IMR-90 (cell line): ENCODE data around the gene ZNF580. TPM values are rescaled to one million over a fixed set of nuclear protein-coding genes. Genes with fewer than 3 reads are reported as not detected.
A peak's percentile ranks its signal among the peaks of the same experiment; 100 is the strongest.

Experiments used
- ATAC-seq: fragments of 200-7000 bp; cut with Tn5 transposase; 2 replicates; pipeline ENCODE4 v1.9.1; 2020; ENCODE audit warnings: low read depth, mild to moderate bottlenecking, moderate library complexity
- BruUV-seq: library from RNA; stranded (reverse); fragments of 400-500 nt; replicated peaks from 2 replicates; lab custom pipeline; 2021; lab: Mats Ljungman, UMichigan
- CTCF ChIA-PET: fragments of 300-600 bp; formaldehyde crosslinking; extraction: SDS; loops from one replicate; lab custom pipeline; 2021; ENCODE audit warnings: antibody characterized with exemption; lab: Yijun Ruan, JAX
- POLR2A ChIA-PET: fragments of 300-600 bp; sonication (Branson Sonifier 250); formaldehyde crosslinking; loops from one replicate; lab custom pipeline; 2022; ENCODE audit warnings: antibody characterized with exemption; ENCODE audit not compliant: unreplicated experiment; lab: Charles Lee
- DNase-seq: peaks from one replicate; pipeline ENCODE4 v3.0.0; 2013
- H2AFZ ChIP-seq: replicated peaks from 2 replicates; pipeline ENCODE3; 2013; ENCODE audit warnings: low read length, mild to moderate bottlenecking; ENCODE audit not compliant: poor library complexity
- H2AK5ac ChIP-seq: 2 replicates; pipeline ENCODE4 v1.6.1; 2013; ENCODE audit warnings: low read depth, low read length, inconsistent platforms
- H2AK9ac ChIP-seq: replicated peaks from 2 replicates; pipeline ENCODE3; 2013; ENCODE audit warnings: mild to moderate bottlenecking, low read depth, low read length, moderate library complexity; ENCODE audit not compliant: poor library complexity
- H2BK120ac ChIP-seq: 2 replicates; pipeline ENCODE4 v1.6.1; 2013; ENCODE audit warnings: low read depth, low read length, inconsistent platforms
- H2BK15ac ChIP-seq: 3 replicates; pipeline ENCODE4 v1.6.1; 2013; ENCODE audit warnings: low read depth, low read length, inconsistent platforms
- H2BK20ac ChIP-seq: 2 replicates; pipeline ENCODE4 v1.6.1; 2013; ENCODE audit warnings: low read depth, mild to moderate bottlenecking, inconsistent platforms, low read length, moderate library complexity
- H2BK5ac ChIP-seq: 2 replicates; pipeline ENCODE4 v1.6.1; 2013; ENCODE audit warnings: mild to moderate bottlenecking, low read depth, low read length, inconsistent platforms; ENCODE audit not compliant: poor library complexity, severe bottlenecking
- H3K14ac ChIP-seq: replicated peaks from 2 replicates; pipeline ENCODE4 v1.6.1; 2013; ENCODE audit warnings: low read depth, low read length, inconsistent platforms
- H3K18ac ChIP-seq: 2 replicates; pipeline ENCODE4 v1.6.1; 2013; ENCODE audit warnings: low read depth, low read length, control low read depth
- H3K23ac ChIP-seq: 2 replicates; pipeline ENCODE4 v1.6.1; 2013; ENCODE audit warnings: low read depth, low read length, inconsistent platforms
- H3K27ac ChIP-seq: 2 replicates; pipeline ENCODE4 v1.5.1; 2013; ENCODE audit warnings: mild to moderate bottlenecking, control low read depth, low read length; ENCODE audit not compliant: insufficient read depth
- H3K27me3 ChIP-seq: 2 replicates; pipeline ENCODE4 v1.6.1; 2013; ENCODE audit warnings: low read length; ENCODE audit not compliant: control insufficient read depth, insufficient read depth
- H3K36me3 ChIP-seq: 2 replicates; pipeline ENCODE4 v1.6.1; 2013; ENCODE audit warnings: low read length, mixed read lengths; ENCODE audit not compliant: control insufficient read depth, insufficient read depth
- H3K4ac ChIP-seq: 2 replicates; pipeline ENCODE4 v1.6.1; 2013; ENCODE audit warnings: low read depth, low read length, inconsistent platforms
- H3K4me1 ChIP-seq: 2 replicates; pipeline ENCODE4 v1.6.1; 2013; ENCODE audit warnings: low read length, mixed read lengths; ENCODE audit not compliant: control insufficient read depth, insufficient read depth
- H3K4me2 ChIP-seq: 2 replicates; pipeline ENCODE4 v1.6.1; 2013; ENCODE audit warnings: low read depth, mild to moderate bottlenecking, control low read depth, low read length, moderate library complexity
- H3K4me3 ChIP-seq: 2 replicates; pipeline ENCODE4 v1.5.1; 2013; ENCODE audit warnings: low read depth, mild to moderate bottlenecking, control low read depth, low read length, moderate library complexity; ENCODE audit not compliant: insufficient read depth
- H3K56ac ChIP-seq: 2 replicates; pipeline ENCODE4 v1.6.1; 2013; ENCODE audit warnings: low read length, inconsistent platforms; ENCODE audit not compliant: insufficient read depth; ENCODE audit errors: extremely low read depth
- H3K79me1 ChIP-seq, 2 experiments: 2 replicates each; pipeline ENCODE4 v1.6.1; 2013; ENCODE audit warnings: low read length in 2 of 2, inconsistent platforms in 1 of 2, low read depth in 1 of 2
- H3K9ac ChIP-seq: 2 replicates; pipeline ENCODE4 v1.6.1; 2013; ENCODE audit warnings: low read depth, low read length, control low read depth
- H3K9me1 ChIP-seq: 2 replicates; pipeline ENCODE4 v1.6.1; 2013; ENCODE audit warnings: low read length, inconsistent platforms; ENCODE audit not compliant: insufficient read depth
- H3K9me3 ChIP-seq: 2 replicates; pipeline ENCODE4 v1.6.1; 2013; ENCODE audit warnings: low read length; ENCODE audit not compliant: control insufficient read depth, insufficient read depth
- H4K20me1 ChIP-seq: 2 replicates; pipeline ENCODE4 v1.6.1; 2013; ENCODE audit warnings: low read length, inconsistent platforms; ENCODE audit not compliant: insufficient read depth
- H4K5ac ChIP-seq: 2 replicates; pipeline ENCODE4 v1.6.1; 2013; ENCODE audit warnings: mild to moderate bottlenecking, low read depth, low read length, control low read depth
- H4K8ac ChIP-seq, 2 experiments: 2 replicates each; pipeline ENCODE4 v1.6.1; 2013; ENCODE audit warnings: low read depth in 2 of 2, low read length in 2 of 2, control low read depth in 1 of 2, inconsistent platforms in 1 of 2
- H4K91ac ChIP-seq: 2 replicates; pipeline ENCODE4 v1.6.1; 2013; ENCODE audit warnings: low read depth, low read length, inconsistent platforms; ENCODE audit not compliant: insufficient read depth
- MAZ ChIP-seq: IDR thresholded peaks from 2 replicates; pipeline ENCODE4 v1.6.1; 2012; ENCODE audit warnings: low read depth, mild to moderate bottlenecking, low read length, improper control_type of control experiment, moderate library complexity, borderline replicate concordance
- POLR2A ChIP-seq: IDR thresholded peaks from 2 replicates; pipeline ENCODE4 v1.6.1; 2012; ENCODE audit warnings: mild to moderate bottlenecking, low read depth, low read length
- RAD21 ChIP-seq: IDR thresholded peaks from 2 replicates; pipeline ENCODE4 v1.6.1; 2012; ENCODE audit warnings: low read length, improper control_type of control experiment
- SMC3 ChIP-seq: fragments of 150-350 bp; IDR thresholded peaks from 2 replicates; pipeline ENCODE4 v1.6.1; 2016; ENCODE audit warnings: low read depth, mild to moderate bottlenecking, antibody characterized with exemption, low read length, moderate library complexity
- WGBS, 2 experiments: methylation state at CpG; one replicate each; pipeline versions ENCODE4 v1.1.5 to v1.1.7; 2013; ENCODE audit warnings: missing lambda C conversion rate in 2 of 2; ENCODE audit not compliant: insufficient read length in 1 of 2; ENCODE audit errors: extremely low coverage in 2 of 2; 5-methylcytosine and 5-hydroxymethylcytosine counted together
- dilution Hi-C: fragments of 300-500 bp; cut with HindIII; formaldehyde crosslinking; loops from one replicate; pipeline ENCODE4 v1.14.3; 2018; ENCODE audit warnings: low sequenced_read_pairs; ENCODE audit not compliant: unreplicated experiment
- in situ Hi-C: fragments of 300-500 bp; cut with MboI; formaldehyde crosslinking; loops from 3 replicates; pipeline ENCODE4 v1.14.3; 2019; ENCODE audit warnings: low sequenced_read_pairs, inconsistent platforms, mixed read lengths
- intact Hi-C: fragments of 100-400 bp; cut with micrococcal nuclease; formaldehyde crosslinking; loops from 2 replicates; pipeline ENCODE4 v1.10.0; 2022
- polyA plus RNA-seq, 3 experiments: library from polyadenylated mRNA; depleted of rRNA; stranded (reverse); fragments of >200 nt; gene quantifications; 2 replicates each; pipeline ENCODE4 v1.2.3, GENCODE V29; 2012; ENCODE audit warnings: low replicate concordance in 1 of 3
- total RNA-seq: library from RNA; depleted of rRNA; stranded (reverse); fragments of >200 nt; gene quantifications from 2 replicates; pipeline ENCODE4 v1.2.3, GENCODE V29; 2012
- TF ChIP-seq, protein P1 (sequence below): conservative IDR thresholded peaks from 2 replicates; pipeline ENCODE4 v1.5.1; 2012; ENCODE audit warnings: mild to moderate bottlenecking, low read depth, low read length, improper control_type of control experiment

ZNF580 gene
- total and polyA plus RNA-seq, 2 of the 4 experiments (the other 2 are of a cell fraction): 1.4 to 36.9 TPM

DNA sequence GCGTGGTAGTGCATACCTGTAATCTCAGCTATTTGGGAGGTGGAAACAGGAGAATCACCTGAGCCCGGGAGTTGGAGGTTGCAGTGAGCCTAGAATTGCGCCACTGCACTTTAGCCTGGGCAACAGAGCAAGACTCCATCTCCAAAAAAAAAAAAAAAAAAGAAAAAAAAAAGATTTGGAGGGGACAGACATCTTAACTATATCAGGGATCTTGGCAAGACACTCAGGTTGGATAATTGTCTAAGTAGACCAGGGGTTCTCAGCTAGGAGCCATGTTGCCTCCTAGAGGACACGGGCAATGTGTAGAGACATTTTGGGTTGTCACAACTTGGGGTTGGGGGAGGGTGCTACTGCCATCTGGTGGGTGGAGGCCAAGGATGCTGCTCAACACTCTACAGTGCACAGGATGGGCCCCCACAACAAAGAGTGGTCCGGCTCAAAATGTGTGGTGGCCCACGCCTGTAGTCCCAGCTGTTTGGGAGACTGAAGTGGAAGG is 1.9 kb upstream of the ZNF580 start:
- in situ Hi-C loops: loop anchor here (25.0 kb wide), 2 partner anchors 352 to 527 kb away; partner anchors contain the start of genes BRSK1, HSPBP1 and PPP1R12C
- Histone ChIP-seq H3K9me3 (no peaks in the 10 kb centered on the region), H3K4me3 (no peak overlapping the region), H2AK9ac (peak overlapping the region; percentile 15), H3K23ac (no peak overlapping the region), H4K91ac (no peak overlapping the region), H2AFZ (no peak overlapping the region), H4K5ac (no peak overlapping the region), H2BK120ac (no peak overlapping the region), H3K14ac (no peak overlapping the region), H3K27ac (no peak overlapping the region), H2BK5ac (no peak overlapping the region), H3K18ac (no peak overlapping the region), H3K4ac (no peak overlapping the region), H3K9ac (no peak overlapping the region), H3K9me1 (peaks cover 18% of the 10 kb centered on the region), H3K56ac (no peak overlapping the region), H3K79me1 (peaks cover 35 to 80% of the 10 kb centered on the region in 2 experiments), H2BK15ac (no peak overlapping the region), H3K27me3 (no peaks in the 10 kb centered on the region), H4K8ac (no peak overlapping the region), H2AK5ac (0 out of 2 replicates have a peak overlapping the region, but pooled peaks have one; percentile 18), H3K36me3 (peaks cover 4% of the 10 kb centered on the region; the same call in 1 of the 2 replicates), H4K20me1 (0 out of 2 replicates have a peak, but pooled peaks cover 9% of the 10 kb centered on the region), H2BK20ac (no peak overlapping the region), H3K4me1 (peaks cover 18% of the 10 kb centered on the region), H3K4me2 (no peak overlapping the region)
- no TSS peak for BruUV-seq
- no peak for ATAC-seq
- ChIA-PET CTCF (no interaction called here), POLR2A (no interaction called here)
- no CpG with 5 or more reads among the region's 6 CpGs for WGBS, 2 experiments
- DNase-seq: peak; percentile 21
- dilution Hi-C loops: no loop called here
- TF ChIP-seq, protein P1, sequence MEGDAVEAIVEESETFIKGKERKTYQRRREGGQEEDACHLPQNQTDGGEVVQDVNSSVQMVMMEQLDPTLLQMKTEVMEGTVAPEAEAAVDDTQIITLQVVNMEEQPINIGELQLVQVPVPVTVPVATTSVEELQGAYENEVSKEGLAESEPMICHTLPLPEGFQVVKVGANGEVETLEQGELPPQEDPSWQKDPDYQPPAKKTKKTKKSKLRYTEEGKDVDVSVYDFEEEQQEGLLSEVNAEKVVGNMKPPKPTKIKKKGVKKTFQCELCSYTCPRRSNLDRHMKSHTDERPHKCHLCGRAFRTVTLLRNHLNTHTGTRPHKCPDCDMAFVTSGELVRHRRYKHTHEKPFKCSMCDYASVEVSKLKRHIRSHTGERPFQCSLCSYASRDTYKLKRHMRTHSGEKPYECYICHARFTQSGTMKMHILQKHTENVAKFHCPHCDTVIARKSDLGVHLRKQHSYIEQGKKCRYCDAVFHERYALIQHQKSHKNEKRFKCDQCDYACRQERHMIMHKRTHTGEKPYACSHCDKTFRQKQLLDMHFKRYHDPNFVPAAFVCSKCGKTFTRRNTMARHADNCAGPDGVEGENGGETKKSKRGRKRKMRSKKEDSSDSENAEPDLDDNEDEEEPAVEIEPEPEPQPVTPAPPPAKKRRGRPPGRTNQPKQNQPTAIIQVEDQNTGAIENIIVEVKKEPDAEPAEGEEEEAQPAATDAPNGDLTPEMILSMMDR: peak; percentile 47
- TF ChIP-seq MAZ: no peak
- 0 out of 2 replicates have a peak, but pooled peaks have one; percentile 15 for TF ChIP-seq SMC3
- TF ChIP-seq POLR2A: no peak
- TF ChIP-seq RAD21: peak; percentile 9; the same call in 1 of the 2 replicates
- intact Hi-C loops: loop anchor here (10.0 kb wide), 1 partner anchor 426 kb away; no protein-coding TSS in a partner anchor
